ENCODE data around the gene MYH9.
"Not testable (repeated sequence)": the region's sequence is repeated elsewhere in the genome, so short reads cannot be mapped to it uniquely, and the experiment has no call there.

Gene MYH9

DNA sequence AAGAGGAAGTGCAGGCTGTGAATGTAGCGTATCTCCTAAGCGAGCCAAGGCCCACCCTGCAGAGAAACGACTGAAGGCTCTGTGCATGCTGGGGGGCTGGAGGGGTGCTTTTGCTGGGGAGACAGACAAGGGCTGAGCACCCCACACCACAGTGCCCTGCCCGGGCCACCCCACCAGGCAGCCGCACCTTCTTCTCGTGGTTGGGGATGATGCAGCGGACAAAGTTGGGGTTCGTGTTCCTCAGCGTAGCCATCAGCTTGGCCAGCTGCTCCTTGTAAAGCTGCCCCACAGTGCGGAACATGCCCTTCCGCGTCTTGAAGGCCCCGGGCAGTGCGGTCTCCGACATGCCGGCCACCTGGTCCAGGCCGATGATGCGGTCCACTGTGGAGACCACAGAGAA is 81.5 kb downstream of the MYH9 start:
- DNase-seq = no peak

DNA sequence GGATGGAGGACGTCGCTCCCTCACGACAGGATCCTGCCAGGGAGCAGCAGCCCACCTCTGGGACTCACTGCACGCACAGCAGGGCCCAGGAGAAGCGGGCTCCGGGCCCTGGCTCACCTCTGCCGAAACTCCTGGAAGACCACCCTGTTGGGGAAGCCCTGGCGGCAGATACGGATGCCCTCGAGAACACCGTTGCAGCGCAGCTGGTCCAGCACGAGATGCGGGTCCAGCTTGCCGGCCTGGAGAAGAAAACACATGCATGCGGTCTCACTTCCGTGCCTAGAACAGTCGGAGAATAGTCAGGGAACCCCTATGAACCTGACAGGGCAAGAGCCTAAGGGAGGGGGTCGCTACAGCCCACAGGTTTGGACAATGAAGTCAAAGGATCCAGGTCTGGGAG is 82.0 kb downstream of the MYH9 start:
- DNase-seq = no peak

DNA sequence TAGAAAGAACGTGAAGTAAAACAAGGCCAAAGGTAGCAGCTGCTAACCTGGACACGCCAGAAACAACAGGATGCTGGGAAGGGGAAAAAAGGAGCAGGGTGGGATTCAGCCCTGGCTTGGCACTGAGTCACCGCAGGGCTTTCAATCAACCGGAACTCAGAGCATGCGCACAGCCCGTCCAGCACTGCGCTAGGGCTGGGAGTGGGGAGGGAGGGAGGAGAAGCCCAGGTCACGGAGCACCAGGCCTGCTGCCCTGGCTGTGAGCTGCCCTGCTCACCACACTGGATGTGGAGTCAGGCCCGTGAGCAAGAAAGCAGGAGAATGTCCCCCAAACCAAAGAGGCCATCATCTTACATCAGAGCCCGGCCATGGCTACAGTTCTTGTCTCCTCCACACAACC is 83.3 kb downstream of the MYH9 start:
- DNase-seq = no peak

DNA sequence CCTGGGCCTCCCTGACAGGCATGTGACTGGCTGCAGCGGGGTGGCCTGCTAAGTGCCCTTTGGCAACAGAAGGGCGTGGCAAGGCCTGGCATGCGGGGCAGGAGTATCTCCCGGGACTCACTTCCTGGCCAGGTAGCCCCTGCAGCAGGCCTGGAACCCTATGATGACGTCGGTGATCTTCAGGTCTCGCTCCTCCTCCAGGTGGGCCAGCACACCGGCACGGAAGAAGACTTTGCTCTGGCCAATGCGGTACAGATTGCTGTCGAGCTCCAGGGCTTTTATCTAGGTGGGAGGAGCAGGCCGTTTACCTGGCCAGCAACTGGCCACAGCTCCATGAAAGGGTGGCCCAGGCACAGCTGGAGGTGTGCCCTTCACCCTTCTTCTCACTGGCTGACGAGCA is 83.9 kb downstream of the MYH9 start:
- no peak for DNase-seq

DNA sequence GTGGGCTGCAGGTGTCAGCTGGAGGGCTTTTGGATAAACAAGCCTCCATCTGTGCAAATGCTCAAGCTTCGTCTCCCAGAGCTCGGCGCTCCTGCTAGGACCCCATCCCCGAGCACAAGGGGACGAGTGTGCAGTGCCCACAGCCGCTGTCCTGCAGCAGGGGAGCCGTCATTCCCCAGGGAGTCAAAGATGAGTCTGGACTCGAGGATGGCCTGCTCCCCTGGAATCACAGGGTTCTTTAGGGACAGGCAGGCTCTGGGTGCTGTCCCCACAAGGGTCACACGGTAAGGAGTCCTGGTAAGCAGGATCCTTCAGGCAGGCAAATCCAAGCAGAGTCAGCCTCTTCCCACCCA is 84.7 kb downstream of the MYH9 start:
- no peak for DNase-seq

DNA sequence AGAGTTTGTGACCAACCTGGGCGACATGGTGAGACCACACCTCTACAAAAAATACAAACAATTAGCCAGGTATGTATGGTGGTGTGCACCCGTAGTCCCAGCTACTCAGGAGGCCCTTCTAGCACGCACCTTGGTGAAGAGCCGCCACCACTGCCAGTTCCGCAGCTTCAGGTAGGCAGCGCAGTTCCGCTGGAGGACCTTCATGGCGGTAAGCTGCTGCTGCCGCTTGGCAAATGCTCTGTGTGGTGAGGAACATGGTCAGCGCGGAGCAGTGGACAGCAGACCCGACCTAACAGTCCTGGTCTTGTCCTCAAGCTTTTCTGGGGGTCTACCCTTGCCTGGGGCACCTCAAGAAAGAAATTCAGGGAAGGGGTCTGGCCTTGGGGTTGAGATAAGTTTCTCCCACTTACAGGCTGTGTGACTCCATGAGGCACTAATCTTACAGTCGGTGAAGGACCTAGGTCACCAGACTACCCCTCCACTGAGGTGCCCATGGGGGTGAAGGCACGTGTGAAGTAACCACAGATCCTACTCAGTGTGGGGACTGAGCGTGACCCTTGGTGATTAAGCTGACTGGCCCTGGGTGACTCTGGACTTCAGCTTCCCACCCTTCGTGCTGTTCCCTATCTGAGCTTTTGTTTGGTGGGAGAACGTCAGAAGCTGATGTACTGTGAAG is 85.2 kb downstream of the MYH9 start:
- DNase-seq = no peak

DNA sequence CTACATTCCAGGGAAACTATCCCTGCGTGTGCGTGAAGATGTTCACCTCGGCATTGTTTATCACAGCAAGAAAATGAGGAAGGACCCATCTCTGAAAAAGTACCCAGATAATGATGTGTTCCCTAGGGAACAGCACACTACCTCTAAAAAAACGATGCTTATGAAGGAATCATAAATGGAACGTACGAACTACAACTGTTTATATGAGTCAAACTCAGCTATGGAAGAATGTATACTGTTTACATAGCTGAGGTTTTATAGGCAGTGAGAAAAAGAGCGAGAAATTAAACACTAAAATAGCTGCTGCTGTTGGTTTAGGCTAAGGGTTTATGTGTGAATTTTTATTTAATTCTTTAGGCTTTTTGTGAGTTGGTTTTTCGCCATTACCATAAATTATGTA is 85.9 kb downstream of the MYH9 start:
- no peak for DNase-seq

DNA sequence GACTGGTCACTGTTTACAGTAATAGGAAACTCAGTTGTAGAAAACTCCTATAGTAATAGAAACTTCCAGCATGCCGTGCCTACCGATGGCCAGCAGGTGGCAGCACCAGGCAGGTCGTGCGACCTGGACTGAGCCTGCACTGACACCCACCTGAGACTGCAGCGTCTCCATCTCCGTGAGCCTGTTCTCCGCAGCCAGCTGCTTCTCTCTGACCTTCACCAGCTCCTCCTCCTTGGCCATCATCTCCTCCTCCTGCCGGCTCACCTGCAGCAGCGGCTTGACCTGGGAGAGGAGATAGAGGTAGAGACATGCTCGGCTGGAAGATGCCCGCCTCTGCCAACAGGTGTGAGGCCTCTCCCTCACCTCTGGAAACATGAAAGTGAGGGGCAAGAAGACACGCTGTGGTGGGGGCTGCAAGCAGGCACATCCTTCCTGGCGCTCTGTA is 86.4 kb downstream of the MYH9 start:
- peak; percentile 22 for DNase-seq

DNA sequence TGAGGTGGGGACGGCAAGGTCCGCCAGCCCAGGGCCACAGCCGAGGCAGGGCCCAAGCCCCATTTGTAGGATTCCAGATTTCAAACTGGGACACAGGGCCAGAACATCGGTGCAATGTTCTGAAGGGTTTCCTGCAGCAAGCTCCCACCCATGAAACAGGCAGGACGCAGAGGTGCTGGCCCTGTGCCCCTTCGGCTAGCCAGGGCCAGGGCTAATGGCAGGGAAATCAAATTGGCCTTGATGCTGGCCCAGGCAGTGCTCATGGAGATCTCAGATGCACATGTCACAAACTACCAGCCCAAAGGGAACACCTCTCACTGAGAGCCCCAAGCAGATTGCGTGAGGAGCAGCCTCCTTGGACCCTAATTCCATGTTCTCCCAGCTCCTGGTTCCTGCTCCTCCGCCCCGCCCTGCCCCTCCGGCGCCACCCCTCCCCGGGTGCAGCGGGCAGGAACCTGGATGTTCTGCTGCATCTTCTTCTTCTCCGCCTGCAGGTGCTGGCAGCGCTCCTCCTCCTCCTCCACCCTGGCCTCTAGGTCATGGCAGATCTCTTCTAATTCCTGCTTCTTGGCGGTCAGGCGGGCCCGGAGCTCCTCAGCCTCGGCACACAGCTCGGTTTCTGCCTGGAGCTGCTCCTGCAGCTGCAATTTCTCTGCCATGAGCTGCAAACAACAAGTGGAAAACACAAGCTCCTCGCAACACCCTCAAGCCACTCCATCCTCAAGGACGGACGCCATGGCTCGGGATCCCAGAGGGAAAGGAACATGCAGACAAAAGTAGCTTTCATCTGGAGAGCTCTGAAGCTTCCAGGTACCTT is 87.2 kb downstream of the MYH9 start:
- no peak for DNase-seq

DNA sequence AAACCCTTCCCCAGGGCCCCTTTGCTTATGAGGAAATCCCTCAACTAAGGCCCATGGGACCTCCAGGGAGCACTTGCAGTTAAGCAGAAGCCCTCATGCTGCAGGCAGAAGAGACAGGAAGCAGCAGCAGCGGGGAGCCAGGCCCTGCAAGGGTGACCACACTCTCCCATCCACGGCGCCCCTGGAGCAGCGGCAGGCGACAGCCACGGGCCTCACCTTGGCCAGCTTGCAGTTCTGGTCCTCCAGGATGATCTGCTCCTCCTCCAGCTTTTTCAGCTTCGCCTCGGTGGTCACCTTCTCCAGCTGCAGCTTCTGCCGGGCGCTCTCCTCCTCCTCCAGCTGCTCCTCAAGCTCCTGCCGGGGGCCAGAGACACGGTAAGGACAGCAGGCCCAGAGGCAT is 87.9 kb downstream of the MYH9 start:
- DNase-seq = no peak

DNA sequence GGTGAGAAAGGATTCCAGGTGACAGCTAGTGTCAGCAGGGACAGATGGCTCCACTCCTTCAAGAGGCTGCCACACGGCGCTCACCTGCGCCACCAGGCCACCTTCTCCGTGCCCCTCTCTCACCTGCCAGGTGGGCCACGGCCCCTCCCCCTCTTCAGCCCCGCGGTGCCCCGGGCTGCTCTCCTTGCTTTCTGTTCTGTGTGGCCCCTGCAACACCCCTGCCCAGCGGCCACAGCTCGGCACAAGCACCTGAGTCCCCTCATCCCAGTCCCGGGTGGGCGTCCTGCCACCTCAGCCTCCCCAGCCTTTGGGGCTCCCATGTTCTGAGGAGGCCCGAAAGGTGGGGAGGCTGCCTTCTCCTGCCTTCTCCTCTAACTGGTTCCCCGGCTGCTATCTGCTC is 88.5 kb downstream of the MYH9 start:
- no peak for DNase-seq

DNA sequence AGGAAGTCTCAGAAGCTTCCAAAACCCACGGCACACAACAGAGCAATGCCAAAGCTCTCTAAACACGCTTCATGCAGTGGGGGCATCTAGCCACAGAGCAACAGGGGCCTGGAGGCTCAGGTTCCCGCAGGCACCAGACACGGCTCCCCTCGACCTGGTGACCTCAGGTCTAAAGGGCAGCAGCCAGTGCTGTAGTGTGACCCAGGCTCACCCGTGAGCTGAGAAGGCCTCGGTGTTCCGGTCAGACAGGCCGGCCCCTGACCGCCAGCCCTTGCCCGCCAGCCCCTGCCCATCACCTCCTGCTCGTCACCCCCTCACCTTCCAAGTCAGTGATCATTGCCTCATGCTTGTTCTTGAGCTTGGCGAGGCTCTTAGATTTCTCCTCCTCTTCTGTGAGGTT is 89.2 kb downstream of the MYH9 start:
- DNase-seq = no peak

DNA sequence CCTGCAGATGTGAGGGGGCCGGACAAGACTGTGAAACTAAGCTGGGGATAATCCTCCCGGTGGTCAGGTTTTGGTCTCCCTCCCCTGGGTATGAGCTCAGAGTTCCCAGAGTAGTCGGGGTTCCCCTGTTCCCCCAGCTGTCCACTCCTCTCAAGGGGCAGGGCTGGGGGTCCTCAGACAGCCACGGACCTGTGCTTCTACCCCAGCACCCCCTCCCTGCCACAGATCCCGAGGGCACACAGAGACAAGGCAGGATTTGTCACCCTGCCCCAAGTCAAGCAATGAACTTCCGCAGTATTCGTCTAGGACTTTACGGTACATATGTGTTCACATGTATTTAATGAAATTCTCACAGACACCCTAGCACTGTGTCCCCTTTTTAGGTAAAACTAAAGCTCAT is 89.6 kb downstream of the MYH9 start:
- DNase-seq = no peak

DNA sequence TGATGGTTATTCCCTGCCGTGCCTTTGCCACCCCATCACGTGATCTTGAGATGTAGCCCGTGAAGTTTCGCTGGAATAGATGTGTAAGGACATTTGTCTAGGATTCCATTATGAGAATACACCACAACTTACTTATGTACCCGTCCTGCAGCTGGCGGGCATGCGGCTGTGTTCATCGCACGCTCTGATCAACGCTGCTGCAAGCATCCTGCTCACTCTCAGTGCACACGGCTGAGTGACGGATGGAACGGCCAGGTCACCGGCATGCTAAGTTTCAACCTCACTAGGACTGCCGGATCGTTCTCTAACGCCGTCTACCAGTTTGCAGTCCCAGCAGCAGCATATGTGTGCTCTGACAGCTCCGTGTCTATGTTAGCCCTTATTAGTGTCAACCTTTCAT is 90.2 kb downstream of the MYH9 start:
- DNase-seq = no peak

DNA sequence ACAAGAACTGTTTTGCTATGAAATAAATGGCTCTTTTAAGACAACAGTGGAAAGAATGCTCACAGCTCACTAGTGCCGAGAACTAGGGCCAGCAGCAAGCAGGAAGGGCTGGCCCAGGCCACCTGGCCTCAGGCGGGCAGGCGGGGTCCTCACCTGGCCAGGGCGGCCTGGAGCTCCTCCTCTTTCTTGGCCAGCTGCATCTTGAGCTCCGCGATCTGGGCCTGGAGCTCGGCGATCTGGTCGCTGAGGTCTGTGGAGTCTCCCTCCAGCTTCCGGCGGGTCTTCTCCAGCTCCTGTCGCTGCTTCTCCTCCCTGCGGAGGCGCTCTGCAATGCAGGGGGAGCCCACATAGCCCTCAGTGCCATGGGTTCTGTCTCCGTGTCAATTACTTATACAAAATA is 91.1 kb downstream of the MYH9 start:
- no peak for DNase-seq

DNA sequence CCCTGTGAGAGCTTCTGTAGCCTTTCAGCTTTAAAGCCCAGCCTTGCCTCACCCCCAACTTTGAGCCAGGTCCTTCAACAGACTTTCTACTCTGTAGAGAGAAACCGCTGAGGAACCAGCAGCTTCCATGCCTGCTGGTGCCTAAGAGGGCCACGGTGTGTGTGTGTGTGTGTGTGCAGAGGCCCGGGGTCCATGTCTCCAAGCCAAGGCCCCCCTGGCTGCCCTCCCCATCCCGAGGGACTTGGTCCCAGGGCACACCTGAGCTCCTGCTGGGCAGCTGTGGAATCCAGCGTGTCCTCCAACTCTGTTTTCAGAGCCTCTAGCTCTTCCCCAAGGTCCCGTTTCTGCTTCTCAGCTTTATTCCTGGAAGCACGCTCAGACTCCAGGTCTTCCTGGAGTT is 92.5 kb downstream of the MYH9 start:
- no peak for DNase-seq

DNA sequence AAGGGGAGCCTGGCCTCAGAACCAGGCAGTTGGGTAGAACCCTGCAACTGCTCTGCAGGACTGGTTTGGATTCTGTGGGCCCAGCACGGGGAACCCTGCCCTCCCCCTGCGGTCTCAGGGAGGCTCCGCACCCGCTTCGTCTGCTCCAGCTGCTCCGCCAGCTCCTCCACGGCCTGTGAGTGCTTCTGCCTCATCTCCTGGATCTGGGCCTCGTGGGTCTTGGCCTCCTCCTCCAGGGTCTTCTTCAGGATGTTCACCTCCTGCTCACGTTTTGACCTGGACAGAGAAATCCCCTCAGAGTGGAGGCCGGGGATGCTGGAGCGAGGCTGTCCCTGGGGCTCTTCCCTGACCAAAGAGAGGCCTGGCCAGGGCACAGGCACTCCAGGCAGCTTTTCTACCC is 93.0 kb downstream of the MYH9 start:
- DNase-seq = no peak

DNA sequence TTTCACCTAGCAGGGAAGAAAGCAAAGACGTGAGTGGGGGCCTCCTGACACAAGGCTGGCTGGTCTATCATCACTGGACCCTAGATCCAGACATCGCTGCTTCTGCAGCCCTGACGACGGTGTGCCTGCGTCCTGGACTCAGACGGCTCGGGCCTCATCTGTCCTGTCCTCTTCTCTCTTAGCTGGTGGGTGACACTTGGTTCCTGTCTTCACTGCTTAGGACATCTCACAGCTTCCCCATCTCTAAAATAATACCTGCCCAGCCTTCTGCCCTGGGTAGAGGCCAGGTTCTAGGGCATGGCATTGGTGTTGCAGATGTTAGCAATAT is 93.5 kb downstream of the MYH9 start:
- no peak for DNase-seq

DNA sequence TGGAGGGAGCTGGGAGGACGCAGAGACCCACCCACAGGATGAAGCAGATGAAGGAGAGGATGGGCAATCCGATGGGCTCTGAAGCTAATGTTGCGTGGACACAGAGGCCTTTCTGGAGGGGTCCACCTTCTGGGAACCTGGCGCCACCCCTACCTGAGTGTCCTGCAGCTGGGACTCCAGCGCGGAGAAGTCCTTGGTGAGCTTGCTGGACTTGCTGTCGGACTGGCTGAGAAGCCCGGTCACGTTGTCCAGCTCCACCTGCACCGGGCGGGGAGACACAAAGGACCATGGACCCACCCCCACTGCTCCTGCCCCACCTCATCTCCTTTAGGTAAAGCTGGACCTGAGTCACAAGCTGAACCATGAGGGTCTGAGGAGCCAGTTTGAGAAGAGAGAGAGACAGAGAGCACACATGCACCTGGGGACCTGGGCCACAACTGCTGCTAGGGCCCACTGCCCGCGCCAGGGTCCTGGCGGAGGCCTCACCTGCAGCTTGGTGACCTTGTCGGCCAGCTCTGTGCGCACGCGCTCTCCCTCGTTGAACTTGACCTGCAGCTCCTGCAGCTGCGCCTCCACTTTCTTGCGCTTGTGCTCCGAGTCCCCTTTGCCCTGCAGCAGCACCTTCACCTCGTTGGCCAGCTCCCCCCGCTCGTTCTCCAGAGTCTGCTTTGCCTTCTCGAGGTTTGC is 94.0 kb downstream of the MYH9 start:
- no peak for DNase-seq

DNA sequence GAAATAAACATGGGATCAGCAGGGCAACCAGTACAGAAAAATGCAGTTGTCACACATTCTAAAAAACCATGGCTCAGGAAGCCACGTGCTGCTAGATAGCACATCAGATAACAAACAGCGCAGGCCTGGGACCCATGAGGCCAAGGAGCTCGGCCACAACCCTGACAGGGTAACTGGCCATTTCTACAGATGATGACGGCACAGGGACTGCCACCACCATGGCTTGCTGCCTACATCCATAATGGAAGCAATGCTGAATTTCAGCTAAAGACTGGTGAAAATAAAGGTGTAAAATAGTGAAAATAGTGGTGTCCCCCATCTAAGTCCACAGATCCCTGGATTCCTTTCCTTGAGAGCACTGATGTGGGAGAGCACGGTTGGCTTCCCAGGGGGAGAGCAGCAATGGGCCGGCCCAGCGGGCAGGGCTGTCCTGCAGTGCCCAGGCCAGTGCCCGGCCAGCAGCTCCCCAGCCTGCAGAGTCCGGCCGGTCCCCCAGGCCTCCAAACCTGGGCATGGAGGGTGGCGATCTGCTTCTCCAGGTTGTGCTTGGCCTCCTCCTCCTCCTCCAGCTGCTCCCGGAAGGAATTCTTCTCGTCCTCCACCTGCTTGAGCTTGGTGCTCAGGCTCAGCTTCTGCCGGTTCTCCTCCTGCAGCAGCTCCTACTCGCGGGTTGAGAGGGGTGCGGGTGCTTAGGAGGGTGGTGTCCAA is 94.8 kb downstream of the MYH9 start:
- DNase-seq = no peak

DNA sequence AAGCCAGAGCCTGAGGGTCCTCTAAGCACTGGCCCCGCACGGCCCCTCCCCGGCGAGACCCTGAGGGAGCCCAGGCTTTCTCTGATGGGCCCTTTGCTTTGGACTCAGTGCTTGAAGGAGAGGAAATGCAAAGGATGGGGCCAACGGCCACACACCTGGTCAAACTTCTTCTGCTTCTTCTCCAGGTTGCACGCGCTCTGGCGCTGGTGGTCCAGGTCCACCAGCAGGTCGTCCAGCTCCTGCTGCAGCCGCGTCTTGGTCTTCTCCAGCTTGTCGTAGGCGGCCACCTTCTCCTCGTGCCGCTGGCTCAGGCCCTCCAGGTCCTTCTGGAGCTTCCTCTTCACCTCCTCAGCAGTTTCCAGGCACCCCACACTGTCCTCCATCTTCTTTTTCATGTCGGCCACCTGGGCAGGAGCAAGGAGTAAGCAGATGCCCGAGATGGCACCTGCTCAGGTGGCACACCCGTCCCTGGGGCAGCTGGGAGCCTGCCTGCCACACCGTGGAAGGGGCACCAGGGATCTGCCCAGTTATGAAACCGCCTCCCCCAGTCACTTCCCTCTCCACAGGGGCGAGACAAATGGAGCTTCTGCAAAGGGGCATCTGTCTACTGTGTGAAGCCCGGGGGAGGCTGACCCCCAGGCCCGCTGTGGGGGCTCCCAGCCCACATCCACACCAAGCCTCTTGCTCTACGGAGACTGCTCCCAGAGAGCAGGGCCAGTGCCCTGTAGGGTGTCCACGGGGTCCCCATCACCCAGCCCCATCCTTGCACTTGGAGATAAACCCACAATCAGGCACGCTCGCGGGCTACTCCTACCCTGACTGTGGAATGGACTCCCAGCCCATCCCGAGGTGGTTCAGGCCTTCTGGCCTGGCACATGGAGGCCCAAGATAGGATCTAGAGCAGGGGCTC is 95.7 kb downstream of the MYH9 start:
- no peak for DNase-seq

DNA sequence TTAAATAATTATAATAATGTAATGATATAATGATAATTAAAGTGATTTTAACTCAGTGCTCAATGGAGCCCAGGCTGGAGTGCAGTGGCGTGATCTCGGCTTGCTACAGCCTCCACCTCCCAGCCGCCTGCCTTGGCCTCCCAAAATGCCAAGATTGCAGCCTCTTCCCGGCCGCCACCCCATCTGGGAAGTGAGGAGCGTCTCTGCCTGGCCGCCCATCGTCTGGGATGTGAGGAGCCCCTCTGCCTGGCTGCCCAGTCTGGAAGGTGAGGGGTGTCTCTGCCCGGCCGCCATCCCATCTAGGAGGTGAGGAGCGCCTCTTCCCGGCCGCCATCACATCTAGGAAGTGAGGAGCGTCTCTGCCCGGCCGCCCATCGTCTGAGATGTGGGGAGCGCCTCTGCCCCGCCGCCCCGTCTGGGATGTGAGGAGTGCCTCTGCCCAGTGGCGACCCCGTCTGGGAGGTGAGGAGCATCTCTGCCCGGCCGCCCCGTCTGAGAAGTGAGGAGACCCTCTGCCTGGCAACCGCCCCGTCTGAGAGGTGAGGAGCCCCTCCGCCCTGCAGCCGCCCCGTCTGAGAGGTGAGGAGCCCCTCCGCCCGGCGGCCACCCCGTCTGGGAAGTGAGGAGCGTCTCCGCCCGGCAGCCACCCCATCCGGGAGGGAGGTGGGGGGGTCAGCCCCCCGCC is 97.2 kb downstream of the MYH9 start:
- not testable (repeated sequence) for DNase-seq
